HUES64 (cell line): ENCODE results near the gene USP46.

Experiments
- H3K27ac ChIP-seq: 2 replicates; pipeline ENCODE4 v1.7.0; 2013; ENCODE audit warnings: low read depth, low read length, inconsistent platforms
- H3K27me3 ChIP-seq: 2 replicates; pipeline ENCODE4 v1.6.1; 2013; ENCODE audit warnings: mild to moderate bottlenecking, low read length; ENCODE audit not compliant: insufficient read depth
- H3K36me3 ChIP-seq: 2 replicates; pipeline ENCODE4 v1.6.1; 2013; ENCODE audit warnings: mild to moderate bottlenecking, low read length; ENCODE audit not compliant: insufficient read depth
- H3K4me1 ChIP-seq: 2 replicates; pipeline ENCODE4 v1.6.1; 2013; ENCODE audit warnings: mild to moderate bottlenecking, low read length, moderate library complexity; ENCODE audit not compliant: insufficient read depth
- H3K4me3 ChIP-seq: 2 replicates; pipeline ENCODE4 v1.5.1; 2013; ENCODE audit warnings: mild to moderate bottlenecking, low read length, moderate library complexity
- H3K9ac ChIP-seq: 2 replicates; pipeline ENCODE4 v1.6.1; 2013; ENCODE audit warnings: mild to moderate bottlenecking, low read depth, low read length
- H3K9me3 ChIP-seq: 2 replicates; pipeline ENCODE4 v1.6.1; 2013; ENCODE audit warnings: low read depth, low read length; ENCODE audit not compliant: insufficient read depth
- WGBS: fragments of 150-250, 120-280 bp; methylation state at CpG from one replicate; pipeline ENCODE4 v1.1.7; 2013; ENCODE audit warnings: missing lambda C conversion rate; 5-methylcytosine and 5-hydroxymethylcytosine counted together

USP46 gene

GRCh38 chr4:52618795-52619590, 40.1 kb downstream of the USP46 start:
- Histone ChIP-seq H3K27ac (no peak overlapping the region), H3K9me3 (no peaks in the 10 kb centered on the region), H3K4me3 (no peak overlapping the region), H3K9ac (no peak overlapping the region), H3K27me3 (no peaks in the 10 kb centered on the region), H3K36me3 (peaks cover 26% of the 10 kb centered on the region), H3K4me1 (peaks cover 17% of the 10 kb centered on the region)
- WGBS, result 89% methylated on average over 3 of the region's 3 CpGs

DNA sequence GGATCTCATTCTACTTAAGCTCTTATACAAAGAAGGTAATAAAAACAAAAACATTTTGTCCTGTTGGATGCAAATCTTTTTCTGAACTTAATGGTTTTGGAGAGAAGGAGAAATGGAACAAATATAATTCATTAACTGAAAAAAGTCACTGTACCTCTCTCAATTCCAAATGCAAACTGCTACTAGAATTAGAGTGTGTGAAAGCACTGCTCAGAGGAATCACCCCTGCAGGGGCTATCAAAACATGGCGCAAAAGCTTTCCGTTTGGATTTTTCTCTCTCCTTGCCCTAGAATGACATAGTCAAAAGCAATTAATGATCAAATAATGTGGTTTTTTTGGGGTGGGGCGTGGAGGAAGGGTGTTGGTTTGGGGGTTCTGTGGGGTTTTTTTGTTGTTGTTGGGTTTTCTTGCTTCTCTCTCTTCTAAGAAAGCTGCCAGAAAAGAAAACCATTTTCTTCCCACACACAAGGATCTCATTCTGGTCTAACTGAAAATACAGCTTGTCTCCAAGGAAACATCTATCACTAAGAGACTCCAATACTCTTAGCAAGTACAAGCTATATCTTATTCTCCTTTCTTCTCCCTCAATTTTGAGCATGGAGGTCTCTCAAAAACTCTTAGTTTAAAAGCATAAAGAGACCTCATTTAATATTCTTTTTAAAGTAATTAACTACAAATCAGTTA, 41.6 kb downstream of the USP46 start:
- no peaks in the 10 kb centered on the region for H3K9me3 ChIP-seq
- no peak overlapping the region for H3K9ac ChIP-seq
- WGBS, result 80% methylated on average over 3 of the region's 3 CpGs
- H3K27me3 ChIP-seq, result no peaks in the 10 kb centered on the region
- H3K4me1 ChIP-seq, result peaks cover 17% of the 10 kb centered on the region
- peaks cover 17% of the 10 kb centered on the region for H3K36me3 ChIP-seq
- no peak overlapping the region for H3K27ac ChIP-seq
- no peak overlapping the region for H3K4me3 ChIP-seq

GRCh38 chr4:52614241-52614640, 44.9 kb downstream of the USP46 start:
- H3K4me1 ChIP-seq, result peaks cover 10% of the 10 kb centered on the region
- H3K9ac ChIP-seq, result no peak overlapping the region
- H3K36me3 ChIP-seq, result peaks cover 30% of the 10 kb centered on the region
- no peaks in the 10 kb centered on the region for H3K9me3 ChIP-seq
- H3K27ac ChIP-seq, result no peak overlapping the region
- 89% methylated on average over 1 of the region's 1 CpG for WGBS
- no peak overlapping the region for H3K4me3 ChIP-seq
- no peaks in the 10 kb centered on the region for H3K27me3 ChIP-seq

DNA sequence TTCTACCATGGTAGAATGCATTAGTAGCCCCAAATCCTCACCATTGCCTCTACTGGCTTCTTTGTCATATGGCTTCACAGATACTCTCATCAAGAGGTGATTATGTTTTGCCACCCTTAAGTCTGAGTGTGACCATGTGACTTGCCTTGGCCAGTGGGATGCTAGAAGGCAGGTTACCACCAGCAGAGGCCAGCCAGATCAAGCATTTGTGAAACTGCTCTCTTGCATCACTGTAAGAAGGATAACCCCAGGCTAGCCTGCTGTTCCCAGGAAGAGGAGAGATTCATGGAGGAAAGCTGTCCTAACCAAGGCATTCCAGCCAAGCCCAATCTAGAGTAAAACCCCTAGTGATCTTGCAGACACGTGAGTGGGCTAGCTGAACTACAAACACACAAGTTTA, 46.8 kb downstream of the USP46 start:
- Histone ChIP-seq H3K27ac (no peak overlapping the region), H3K9ac (no peak overlapping the region), H3K4me1 (0 out of 2 replicates have a peak, but pooled peaks cover 4% of the 10 kb centered on the region), H3K36me3 (peaks cover 47% of the 10 kb centered on the region), H3K27me3 (no peaks in the 10 kb centered on the region), H3K4me3 (no peak overlapping the region), H3K9me3 (no peaks in the 10 kb centered on the region)
- 95% methylated on average over 1 of the region's 1 CpG for WGBS

DNA sequence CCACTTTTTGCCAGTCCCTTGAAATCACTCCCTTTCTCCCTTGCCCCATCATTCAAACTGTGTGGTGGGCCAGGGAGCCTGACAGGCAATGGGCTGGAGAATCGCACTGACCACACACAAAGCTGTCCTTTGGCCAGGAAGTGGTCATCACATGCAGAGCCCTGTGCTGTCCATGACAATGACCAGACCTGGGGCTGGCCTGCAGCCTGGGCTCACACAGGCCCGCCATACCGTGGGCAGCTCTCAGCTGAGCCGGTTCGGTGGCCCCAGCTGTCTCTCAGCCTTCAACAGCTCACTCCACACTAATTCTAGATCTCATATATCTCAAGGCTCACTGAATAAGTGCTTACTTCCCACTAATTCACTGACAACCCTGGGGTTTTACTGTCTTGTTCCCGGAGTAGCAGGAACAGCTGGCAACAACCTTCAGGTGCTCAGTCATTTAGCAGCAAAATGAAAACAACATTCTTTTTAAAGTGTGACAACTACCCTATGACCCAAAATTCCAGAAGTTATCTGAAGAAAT, 48.0 kb downstream of the USP46 start:
- H3K9ac ChIP-seq, result no peak overlapping the region
- H3K27ac ChIP-seq, result no peak overlapping the region
- H3K4me3 ChIP-seq, result no peak overlapping the region
- no peaks in the 10 kb centered on the region for H3K27me3 ChIP-seq
- H3K4me1 ChIP-seq, result 0 out of 2 replicates have a peak, but pooled peaks cover 3% of the 10 kb centered on the region
- no peaks in the 10 kb centered on the region for H3K9me3 ChIP-seq
- peaks cover 55% of the 10 kb centered on the region for H3K36me3 ChIP-seq
- 96% methylated on average over 6 of the region's 6 CpGs for WGBS

GRCh38 chr4:52606726-52607125, 52.4 kb downstream of the USP46 start:
- 91% methylated on average over 1 of the region's 2 CpGs for WGBS
- Histone ChIP-seq H3K9ac (no peak overlapping the region), H3K4me1 (peaks cover 7% of the 10 kb centered on the region; the same call in 1 of the 2 replicates), H3K4me3 (no peak overlapping the region), H3K9me3 (no peaks in the 10 kb centered on the region), H3K27me3 (no peaks in the 10 kb centered on the region), H3K36me3 (peaks cover 92% of the 10 kb centered on the region), H3K27ac (no peak overlapping the region)

DNA sequence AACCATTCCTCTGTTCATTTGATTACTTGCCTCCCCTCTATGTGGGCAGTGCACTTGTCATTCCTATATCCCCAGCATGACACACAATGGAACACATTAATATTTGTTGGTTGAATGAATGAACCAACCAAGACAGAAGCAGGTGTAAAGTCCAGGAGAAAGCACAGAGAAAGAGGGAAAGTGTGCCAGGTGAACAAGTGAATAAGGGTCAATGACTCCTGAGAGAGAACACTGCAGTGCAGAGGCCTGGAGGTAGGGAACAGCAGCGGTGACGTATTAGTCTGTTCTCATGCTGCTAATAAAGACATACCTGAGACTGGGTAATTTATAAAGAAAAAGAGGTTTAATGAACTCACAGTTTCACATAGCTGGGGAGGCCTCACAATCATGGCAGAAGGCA, 53.1 kb downstream of the USP46 start:
- no peak overlapping the region for H3K4me3 ChIP-seq
- H3K27me3 ChIP-seq, result no peaks in the 10 kb centered on the region
- H3K4me1 ChIP-seq, result peaks cover 7% of the 10 kb centered on the region; the same call in 1 of the 2 replicates
- no peak overlapping the region for H3K9ac ChIP-seq
- H3K36me3 ChIP-seq, result peaks cover 94% of the 10 kb centered on the region
- 99% methylated on average over 2 of the region's 2 CpGs for WGBS
- H3K27ac ChIP-seq, result no peak overlapping the region
- no peaks in the 10 kb centered on the region for H3K9me3 ChIP-seq

GRCh38 chr4:52604215-52604614, 54.9 kb downstream of the USP46 start:
- Histone ChIP-seq H3K36me3 (peaks cover 96% of the 10 kb centered on the region), H3K9ac (no peak overlapping the region), H3K9me3 (no peaks in the 10 kb centered on the region), H3K27ac (no peak overlapping the region), H3K27me3 (no peaks in the 10 kb centered on the region), H3K4me1 (peaks cover 7% of the 10 kb centered on the region; the same call in 1 of the 2 replicates), H3K4me3 (no peak overlapping the region)
- WGBS, result 79% methylated on average over 3 of the region's 3 CpGs

DNA sequence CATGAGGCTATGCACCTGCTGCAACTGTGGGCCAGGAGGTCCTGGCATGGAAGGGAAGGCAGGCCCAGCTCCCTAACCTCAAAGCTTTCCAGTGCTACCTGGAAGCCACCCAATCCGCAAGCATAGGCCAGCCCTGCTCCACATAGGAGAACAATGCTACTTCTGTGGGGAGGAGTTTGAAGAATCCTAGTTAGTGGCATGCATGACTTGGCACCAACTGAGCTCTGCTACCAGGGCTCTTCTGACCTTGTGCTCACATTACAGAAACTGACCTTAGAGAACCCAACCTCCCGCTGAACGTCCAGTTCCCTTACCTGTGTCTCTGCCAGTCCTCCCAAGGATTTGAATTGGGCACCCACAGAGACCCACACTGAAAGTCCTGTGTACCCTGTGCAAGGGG, 58.8 kb downstream of the USP46 start:
- no peak overlapping the region for H3K4me3 ChIP-seq
- WGBS, result 98% methylated on average over 3 of the region's 3 CpGs
- peaks cover 97% of the 10 kb centered on the region for H3K36me3 ChIP-seq
- H3K9me3 ChIP-seq, result no peaks in the 10 kb centered on the region
- H3K27ac ChIP-seq, result no peak overlapping the region
- peaks cover 4% of the 10 kb centered on the region; the same call in 1 of the 2 replicates for H3K4me1 ChIP-seq
- H3K9ac ChIP-seq, result no peak overlapping the region
- no peaks in the 10 kb centered on the region for H3K27me3 ChIP-seq

GRCh38 chr4:52595001-52595400, 64.1 kb downstream of the USP46 start:
- peaks cover 66% of the 10 kb centered on the region for H3K36me3 ChIP-seq
- no peaks in the 10 kb centered on the region for H3K27me3 ChIP-seq
- no peaks in the 10 kb centered on the region for H3K9me3 ChIP-seq
- no peaks in the 10 kb centered on the region for H3K4me1 ChIP-seq
- no peak overlapping the region for H3K9ac ChIP-seq
- whole genome bisulfite sequencing, result 82% methylated on average over 1 of the region's 2 CpGs
- H3K27ac ChIP-seq, result no peak overlapping the region
- H3K4me3 ChIP-seq, result no peak overlapping the region

- Histone ChIP-seq H3K4me1 (no peaks in the 10 kb centered on the region), H3K27me3 (no peaks in the 10 kb centered on the region), H3K27ac (no peak overlapping the region), H3K36me3 (peaks cover 42% of the 10 kb centered on the region), H3K9me3 (no peaks in the 10 kb centered on the region), H3K9ac (no peak overlapping the region), H3K4me3 (no peak overlapping the region)
- WGBS, result 89% methylated on average over 3 of the region's 3 CpGs
These were observed 66.8 kb downstream of the USP46 start for GRCh38 chr4:52592287-52592686.
